CD4-positive, alpha-beta T cell (primary cell): ENCODE data around the gene SGSH. TPM values are rescaled to one million over a fixed set of nuclear protein-coding genes. Genes with fewer than 3 reads are reported as not detected.

Source experiments
- ATAC-seq: fragments of 200-7000 bp; cut with Tn5 transposase; one replicate; pipeline ENCODE4 v1.10.0; 2022; ENCODE audit warnings: mild to moderate bottlenecking; ENCODE audit not compliant: poor library complexity
- CTCF ChIA-PET: fragments of 350-600 bp; sonication (Branson Sonifier 250); formaldehyde crosslinking; loops from one replicate; lab custom pipeline; 2021; ENCODE audit warnings: antibody characterized with exemption, inconsistent platforms; lab: Charles Lee
- POLR2A ChIA-PET: fragments of 350-600 bp; sonication (Branson Sonifier 250); formaldehyde crosslinking; loops from one replicate; lab custom pipeline; 2021; ENCODE audit warnings: antibody characterized with exemption, inconsistent platforms; lab: Charles Lee
- DNase-seq, 14 experiments: peaks; one replicate each; pipeline ENCODE4 v3.0.0-alpha.2; 2013 to 2020; ENCODE audit warnings: mixed read lengths in 2 of 14
- H3K27ac ChIP-seq, 2 donors: one replicate each; pipeline versions ENCODE4 v1.5.1 to v1.7.0; 2013; ENCODE audit warnings: low read length in 2 of 2, low read depth in 1 of 2, mild to moderate bottlenecking in 1 of 2
- H3K27me3 ChIP-seq, 2 experiments: 1 replicate in 1 of 2; 2 replicates in 1 of 2; pipeline versions ENCODE4 v1.6.1 to v1.7.0; 2013; ENCODE audit warnings: low read length in 2 of 2, control low read depth in 1 of 2, mild to moderate bottlenecking in 1 of 2, moderate library complexity in 1 of 2; ENCODE audit not compliant: insufficient read depth in 2 of 2, control insufficient read depth in 1 of 2
- H3K36me3 ChIP-seq: one replicate; pipeline ENCODE4 v1.6.1; 2013; ENCODE audit warnings: low read length, control low read depth; ENCODE audit not compliant: insufficient read depth
- H3K4me1 ChIP-seq: one replicate; pipeline ENCODE4 v1.6.1; 2013; ENCODE audit warnings: low read length, control low read depth; ENCODE audit not compliant: insufficient read depth
- H3K4me3 ChIP-seq: one replicate; pipeline ENCODE4 v1.5.1; 2013; ENCODE audit warnings: mild to moderate bottlenecking, low read length, moderate library complexity
- H3K9me3 ChIP-seq, 2 experiments: 1 replicate in 1 of 2; 2 replicates in 1 of 2; pipeline versions ENCODE4 v1.6.1 to v1.7.0; 2013; ENCODE audit warnings: low read length in 2 of 2, mild to moderate bottlenecking in 2 of 2, control low read depth in 1 of 2, moderate library complexity in 1 of 2; ENCODE audit not compliant: control insufficient read depth in 1 of 2, insufficient read depth in 1 of 2
- H3K27ac Mint-ChIP-seq: one replicate; pipeline ENCODE4 v1.8.0; 2020; ENCODE audit warnings: mixed read lengths
- H3K27me3 Mint-ChIP-seq: one replicate; pipeline ENCODE4 v1.8.0; 2021; ENCODE audit warnings: mixed read lengths
- H3K36me3 Mint-ChIP-seq: one replicate; pipeline ENCODE4 v1.8.0; 2021; ENCODE audit warnings: low read depth, mixed read lengths
- H3K4me1 Mint-ChIP-seq: one replicate; pipeline ENCODE4 v1.8.0; 2021; ENCODE audit warnings: low read depth, mixed read lengths
- H3K4me3 Mint-ChIP-seq: one replicate; pipeline ENCODE4 v1.8.0; 2020; ENCODE audit warnings: mild to moderate bottlenecking, mixed read lengths
- H3K9me3 Mint-ChIP-seq: one replicate; pipeline ENCODE4 v1.8.0; 2020; ENCODE audit warnings: mixed read lengths
- intact Hi-C, 2 experiments: fragments of 100-400 bp; cut with DNase I in 1 of 2; cut with micrococcal nuclease in 1 of 2; formaldehyde crosslinking; loops; one replicate each; pipeline versions ENCODE4 v1.15.1 to v1.9.0; 2023 to 2025; cut with DNase I, micrococcal nuclease
- total RNA-seq, 174 experiments: library from RNA in 2 of 174; stranded (reverse) in 2 of 174; gene quantifications; one replicate each; pipeline ENCODE4 v1.2.3 and lab custom pipeline; 2021 to 2026
- TF ChIP-seq, protein P1 (sequence below): fragments of 200-600 bp; IDR thresholded peaks from one replicate; pipeline ENCODE4 v1.8.0; 2022; ENCODE audit warnings: antibody characterized with exemption, mild to moderate bottlenecking

The SGSH gene
- total RNA-seq, 2 experiments from 2014 or later: 97.9 to 102 TPM

GRCh38 chr17:80214012-80214877, 5.9 kb downstream of the SGSH start:
- ChIA-PET CTCF (no interaction called here), POLR2A (no interaction called here)
- ATAC-seq (no peak), DNase-seq (no peak)
- H3K27me3 Mint-ChIP-seq: no peaks in the 10 kb centered on the region
- peaks cover 27% of the 10 kb centered on the region for H3K4me1 Mint-ChIP-seq
- Histone ChIP-seq H3K9me3 (no peaks in the 10 kb centered on the region), H3K36me3 (peaks cover 75% of the 10 kb centered on the region), H3K27me3 (no peaks in the 10 kb centered on the region), H3K4me3 (no peak overlapping the region), H3K27ac (no peak overlapping the region), H3K4me1 (peaks cover 25% of the 10 kb centered on the region)
- TF ChIP-seq, protein P1, sequence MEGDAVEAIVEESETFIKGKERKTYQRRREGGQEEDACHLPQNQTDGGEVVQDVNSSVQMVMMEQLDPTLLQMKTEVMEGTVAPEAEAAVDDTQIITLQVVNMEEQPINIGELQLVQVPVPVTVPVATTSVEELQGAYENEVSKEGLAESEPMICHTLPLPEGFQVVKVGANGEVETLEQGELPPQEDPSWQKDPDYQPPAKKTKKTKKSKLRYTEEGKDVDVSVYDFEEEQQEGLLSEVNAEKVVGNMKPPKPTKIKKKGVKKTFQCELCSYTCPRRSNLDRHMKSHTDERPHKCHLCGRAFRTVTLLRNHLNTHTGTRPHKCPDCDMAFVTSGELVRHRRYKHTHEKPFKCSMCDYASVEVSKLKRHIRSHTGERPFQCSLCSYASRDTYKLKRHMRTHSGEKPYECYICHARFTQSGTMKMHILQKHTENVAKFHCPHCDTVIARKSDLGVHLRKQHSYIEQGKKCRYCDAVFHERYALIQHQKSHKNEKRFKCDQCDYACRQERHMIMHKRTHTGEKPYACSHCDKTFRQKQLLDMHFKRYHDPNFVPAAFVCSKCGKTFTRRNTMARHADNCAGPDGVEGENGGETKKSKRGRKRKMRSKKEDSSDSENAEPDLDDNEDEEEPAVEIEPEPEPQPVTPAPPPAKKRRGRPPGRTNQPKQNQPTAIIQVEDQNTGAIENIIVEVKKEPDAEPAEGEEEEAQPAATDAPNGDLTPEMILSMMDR: no peak
- no peak overlapping the region for H3K27ac Mint-ChIP-seq
- intact Hi-C loops: no loop called here
- H3K4me3 Mint-ChIP-seq: no peak overlapping the region
- no peaks in the 10 kb centered on the region for H3K9me3 Mint-ChIP-seq
- H3K36me3 Mint-ChIP-seq: peaks cover 78% of the 10 kb centered on the region

DNA sequence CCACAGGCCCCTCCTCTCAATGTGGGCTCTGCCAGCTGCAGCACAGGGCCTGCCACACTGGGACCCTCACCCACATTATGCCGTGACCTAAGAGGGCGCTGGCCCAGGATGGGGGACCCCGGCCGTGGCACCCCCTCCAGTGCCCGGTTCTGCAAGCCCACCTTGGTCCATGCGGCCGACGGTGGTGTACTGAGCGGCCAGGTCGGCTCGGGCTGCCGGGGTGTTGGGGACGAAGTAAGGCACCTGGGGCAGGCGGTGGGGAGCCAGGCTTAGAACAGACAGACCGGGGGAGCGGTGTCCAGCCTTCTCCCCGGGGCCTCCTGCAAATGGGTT, 6.5 kb downstream of the SGSH start:
- Mint-ChIP-seq H3K4me1 (peaks cover 21% of the 10 kb centered on the region), H3K27ac (no peak overlapping the region), H3K27me3 (no peaks in the 10 kb centered on the region), H3K9me3 (no peaks in the 10 kb centered on the region), H3K36me3 (peaks cover 75% of the 10 kb centered on the region), H3K4me3 (no peak overlapping the region)
- DNase-seq (no peak), ATAC-seq (no peak)
- Histone ChIP-seq H3K4me3 (no peak overlapping the region), H3K4me1 (peaks cover 18% of the 10 kb centered on the region), H3K36me3 (peaks cover 82% of the 10 kb centered on the region), H3K9me3 (no peaks in the 10 kb centered on the region), H3K27me3 (no peaks in the 10 kb centered on the region), H3K27ac (no peak overlapping the region)
- TF ChIP-seq, protein P1: no peak
- intact Hi-C loops: no loop called here
- ChIA-PET POLR2A (no interaction called here), CTCF (no interaction called here)

DNA sequence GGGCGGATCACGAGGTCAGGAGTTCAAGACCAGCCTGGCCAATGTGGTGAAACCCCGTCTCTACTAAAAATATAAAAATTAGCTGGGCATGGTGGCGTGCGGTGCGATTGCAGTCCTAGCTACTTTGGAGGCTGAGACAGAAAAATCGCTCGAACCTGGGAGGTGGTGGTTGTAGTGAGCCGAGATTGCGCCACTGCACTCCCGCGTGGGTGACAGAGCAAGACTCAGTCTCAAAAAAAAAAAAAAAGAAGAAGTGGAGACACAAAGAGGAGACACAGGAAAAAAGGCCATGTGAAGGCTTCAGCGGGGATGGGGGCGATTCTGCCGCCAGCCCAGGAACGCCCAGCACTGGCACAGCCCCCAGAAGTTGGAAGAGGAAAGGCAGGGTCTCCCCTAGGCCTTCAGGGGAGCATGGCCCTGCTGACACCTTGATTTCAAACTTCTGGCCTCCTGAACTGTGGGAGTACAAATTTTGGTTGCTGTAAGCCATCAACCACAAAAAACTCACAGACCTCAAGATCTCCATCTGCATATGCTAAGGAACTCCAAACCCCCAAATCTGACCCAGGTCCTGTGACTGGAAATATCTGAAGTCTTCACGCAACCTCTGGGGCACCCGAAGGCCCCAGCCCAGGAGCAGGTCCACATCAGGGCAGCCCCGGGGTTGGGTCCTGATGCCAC, 7.0 kb downstream of the SGSH start:
- H3K9me3 Mint-ChIP-seq: no peaks in the 10 kb centered on the region
- CTCF ChIA-PET: no interaction called here
- H3K27ac ChIP-seq: no peak overlapping the region

More for the DNA sequence above, 7.0 kb downstream of the SGSH start:
- Mint-ChIP-seq H3K4me1 (peaks cover 17% of the 10 kb centered on the region), H3K27me3 (no peaks in the 10 kb centered on the region), H3K4me3 (no peak overlapping the region), H3K36me3 (peaks cover 71% of the 10 kb centered on the region), H3K27ac (no peak overlapping the region)
- Histone ChIP-seq H3K9me3 (no peaks in the 10 kb centered on the region), H3K4me3 (no peak overlapping the region), H3K36me3 (peaks cover 86% of the 10 kb centered on the region), H3K4me1 (peaks cover 13% of the 10 kb centered on the region), H3K27me3 (no peaks in the 10 kb centered on the region)
- intact Hi-C loops: no loop called here
- ATAC-seq: no peak
- POLR2A ChIA-PET: no interaction called here
- DNase-seq: peak in 2 of 14 experiments; percentile 46 to 55
- TF ChIP-seq, protein P1: no peak
